HepG2 (cell line): ENCODE measurements around the gene MAN2A1. TPM values are rescaled to one million over a fixed set of nuclear protein-coding genes. Genes with fewer than 3 reads are reported as not detected.

Experiments
- ARID4A ChIP-seq: sonication (generic); formaldehyde crosslinking; IDR thresholded peaks from 2 replicates; pipeline ENCODE4 v1.5.0; 2020; ENCODE audit warnings: mild to moderate bottlenecking, missing genetic modification reagents, borderline replicate concordance
- BCL3 ChIP-seq: sonication (generic); formaldehyde crosslinking; IDR thresholded peaks from 2 replicates; pipeline ENCODE4 v1.5.1; 2020; ENCODE audit warnings: mild to moderate bottlenecking, missing genetic modification reagents, moderate library complexity
- DMTF1 ChIP-seq: sonication (generic); formaldehyde crosslinking; IDR thresholded peaks from 2 replicates; pipeline ENCODE4 v1.4.0; 2020; ENCODE audit warnings: mild to moderate bottlenecking, missing genetic modification reagents
- FOXA3 ChIP-seq: IDR thresholded peaks from 2 replicates; pipeline ENCODE4 v1.6.1; 2016; ENCODE audit warnings: missing genetic modification reagents, missing compliant biosample characterization
- GPBP1L1 ChIP-seq: sonication (generic); formaldehyde crosslinking; IDR thresholded peaks from 2 replicates; pipeline ENCODE4 v1.5.0; 2020; ENCODE audit warnings: mild to moderate bottlenecking, missing genetic modification reagents
- HDAC6 ChIP-seq: fragments of 200-600 bp; sonication (generic); IDR thresholded peaks from 2 replicates; pipeline ENCODE4 v1.7.0; 2017; ENCODE audit warnings: mild to moderate bottlenecking, antibody characterized with exemption, low read length, low read depth
- IKZF1 ChIP-seq: fragments of 450-650 bp; IDR thresholded peaks from 2 replicates; pipeline ENCODE4 v1.7.1; 2016
- ISL2 ChIP-seq: sonication (generic); formaldehyde crosslinking; IDR thresholded peaks from 2 replicates; pipeline ENCODE4 v1.5.0; 2020; ENCODE audit warnings: missing genetic modification reagents
- JUNB ChIP-seq: sonication (generic); formaldehyde crosslinking; IDR thresholded peaks from 2 replicates; pipeline ENCODE4 v1.8.0; 2022; ENCODE audit warnings: missing genetic modification reagents, mild to moderate bottlenecking, borderline replicate concordance
- MTA1 ChIP-seq: sonication (generic); formaldehyde crosslinking; IDR thresholded peaks from 2 replicates; pipeline ENCODE4 v1.4.0; 2020; ENCODE audit warnings: missing genetic modification reagents, mild to moderate bottlenecking, borderline replicate concordance
- SATB2 ChIP-seq: sonication (generic); formaldehyde crosslinking; IDR thresholded peaks from 2 replicates; pipeline ENCODE4 v1.5.0; 2020; ENCODE audit warnings: missing genetic modification reagents
- ZBTB49 ChIP-seq: sonication (generic); formaldehyde crosslinking; IDR thresholded peaks from 2 replicates; pipeline ENCODE4 v1.4.0; 2020; ENCODE audit warnings: missing genetic modification reagents, borderline replicate concordance
- ZBTB8A ChIP-seq: sonication (generic); formaldehyde crosslinking; IDR thresholded peaks from 2 replicates; pipeline ENCODE4 v1.4.0; 2020; ENCODE audit warnings: mild to moderate bottlenecking, low read depth, missing genetic modification reagents, borderline replicate concordance
- ZKSCAN5 ChIP-seq: sonication (generic); formaldehyde crosslinking; IDR thresholded peaks from 2 replicates; pipeline ENCODE4 v1.5.1; 2020; ENCODE audit warnings: mild to moderate bottlenecking, missing genetic modification reagents
- ZNF333 ChIP-seq: sonication (generic); formaldehyde crosslinking; IDR thresholded peaks from 2 replicates; pipeline ENCODE4 v1.4.0; 2020; ENCODE audit warnings: mild to moderate bottlenecking, missing genetic modification reagents, borderline replicate concordance
- ZNF44 ChIP-seq: sonication (generic); formaldehyde crosslinking; IDR thresholded peaks from 2 replicates; pipeline ENCODE4 v1.5.1; 2020; ENCODE audit warnings: mild to moderate bottlenecking, missing genetic modification reagents
- ZSCAN21 ChIP-seq: sonication (generic); formaldehyde crosslinking; IDR thresholded peaks from 2 replicates; pipeline ENCODE4 v1.8.0; 2022; ENCODE audit warnings: mild to moderate bottlenecking, missing genetic modification reagents, moderate library complexity, borderline replicate concordance
- polyA plus RNA-seq, 8 experiments: library from polyadenylated mRNA; depleted of rRNA in 3 of 8; stranded (reverse) in 7 of 8; unstranded in 1 of 8; fragments of >200 nt; fragmentation: Illumina TruSeq in 4 of 8; extraction: Trizol in 4 of 8; gene quantifications; 2 replicates each; pipeline versions ENCODE4 v1.2.1 to v1.2.3, GENCODE V29; 2011 to 2016; ENCODE audit warnings: low read depth in 4 of 8, missing spikeins in 1 of 8, mixed read lengths in 1 of 8; ENCODE audit not compliant: insufficient read depth in 1 of 8
- total RNA-seq, 5 experiments: library from RNA; depleted of rRNA; stranded (reverse); fragments of >200 nt; fragmentation: Illumina TruSeq; extraction: Trizol; gene quantifications; 2 replicates each; pipeline ENCODE4 v1.2.3, GENCODE V29; 2016; ENCODE audit warnings: low read depth in 1 of 5

The MAN2A1 gene
- total and polyA plus RNA-seq, 2 of the 13 experiments (the other 11 are each of a cell fraction or from before 2014, with no cell fraction given) = 56.2 to 80.5 TPM

GRCh38 chr5:109900911-109901627 lies 211.3 kb downstream of the MAN2A1 start (continued):
- TF ChIP-seq ZNF44 (CRISPR knock-in tag) = no peak
- no peak for TF ChIP-seq SATB2 (CRISPR knock-in tag)
- TF ChIP-seq GPBP1L1 (CRISPR knock-in tag) = no peak
- peak; percentile 93 for TF ChIP-seq FOXA3 (CRISPR knock-in tag)
- TF ChIP-seq ARID4A (CRISPR knock-in tag) = peak; percentile 28; the same call in 1 of the 2 replicates
- TF ChIP-seq BCL3 (CRISPR knock-in tag) = no peak
- no peak for TF ChIP-seq IKZF1
- no peak for TF ChIP-seq ZNF333 (CRISPR knock-in tag)
- TF ChIP-seq ISL2 (CRISPR knock-in tag) = peak; percentile 86
- TF ChIP-seq ZKSCAN5 (CRISPR knock-in tag) = no peak
- TF ChIP-seq ZSCAN21 (CRISPR knock-in tag) = 0 out of 2 replicates have a peak, but pooled peaks have one; percentile 57
- TF ChIP-seq MTA1 = peak; percentile 55; the same call in 1 of the 2 replicates
- TF ChIP-seq JUNB (CRISPR knock-in tag) = peak; percentile 13; the same call in 1 of the 2 replicates
- TF ChIP-seq ZBTB8A (CRISPR knock-in tag) = no peak
- TF ChIP-seq DMTF1 (CRISPR knock-in tag) = no peak
- TF ChIP-seq ZBTB49 = no peak
- no peak for TF ChIP-seq HDAC6
